GM23248 (cell line): Measurements from ENCODE around the gene FAM83E.

Experiments
- EZH2 ChIP-seq: fragments of 200-600 bp; sonication (generic); IDR thresholded peaks from 2 replicates; pipeline ENCODE4 v1.6.1; 2018; ENCODE audit warnings: antibody characterized with exemption, mild to moderate bottlenecking; ENCODE audit not compliant: insufficient read depth, poor library complexity, severe bottlenecking
- EZH2phosphoT487 ChIP-seq: fragments of 200-600 bp; sonication (generic); IDR thresholded peaks from 2 replicates; pipeline ENCODE4 v1.6.1; 2018; ENCODE audit warnings: antibody characterized with exemption, moderate library complexity, mild to moderate bottlenecking, low read depth; ENCODE audit not compliant: insufficient read depth

GRCh38 chr19:48607359-48607755 is 7.5 kb downstream of the FAM83E start:
- TF ChIP-seq EZH2phosphoT487: no peak
- TF ChIP-seq EZH2: no peak
